BLaER1 treated with 17β-estradiol and CSF1 and Interleukin-3, amounts not matched to agents 10 nM and 100 nM (cell line): ENCODE results near the gene ZNF566.
A peak's percentile ranks its signal among the peaks of the same experiment; 100 is the strongest.

Experiments used
- H3K27ac ChIP-seq, 11 experiments: shearing (Covaris generic); formaldehyde crosslinking; 2 replicates each; pipeline ENCODE4 v1.8.1; 2022
- H3K27me3 ChIP-seq, 11 experiments: shearing (Covaris generic); formaldehyde crosslinking; 2 replicates each; pipeline ENCODE4 v1.8.1; 2022
- H3K36me3 ChIP-seq, 11 experiments: shearing (Covaris generic); formaldehyde crosslinking; 2 replicates each; pipeline ENCODE4 v1.8.1; 2022
- H3K4me1 ChIP-seq, 10 experiments: shearing (Covaris generic); formaldehyde crosslinking; 2 replicates each; pipeline ENCODE4 v1.8.1; 2022
- H3K4me2 ChIP-seq, 11 experiments: shearing (Covaris generic); formaldehyde crosslinking; 2 replicates each; pipeline ENCODE4 v1.8.1; 2022
- H3K4me3 ChIP-seq, 10 experiments: shearing (Covaris generic); formaldehyde crosslinking; 2 replicates each; pipeline ENCODE4 v1.8.1; 2022
- H3K9ac ChIP-seq, 11 experiments: shearing (Covaris generic); formaldehyde crosslinking; 2 replicates each; pipeline ENCODE4 v1.8.1; 2022
- H3K9me3 ChIP-seq, 11 experiments: shearing (Covaris generic); formaldehyde crosslinking; replicated peaks in 1 of 11; 2 replicates each; pipeline ENCODE4 v1.8.1; 2022
- H4K20me1 ChIP-seq, 11 experiments: shearing (Covaris generic); formaldehyde crosslinking; 2 replicates each; pipeline ENCODE4 v1.8.1; 2022
- Cebpa-rat ChIP-seq, 11 experiments: shearing (Covaris generic); IDR thresholded peaks; 2 replicates each; pipeline ENCODE4 v1.8.1; 2022

The ZNF566 gene

DNA sequence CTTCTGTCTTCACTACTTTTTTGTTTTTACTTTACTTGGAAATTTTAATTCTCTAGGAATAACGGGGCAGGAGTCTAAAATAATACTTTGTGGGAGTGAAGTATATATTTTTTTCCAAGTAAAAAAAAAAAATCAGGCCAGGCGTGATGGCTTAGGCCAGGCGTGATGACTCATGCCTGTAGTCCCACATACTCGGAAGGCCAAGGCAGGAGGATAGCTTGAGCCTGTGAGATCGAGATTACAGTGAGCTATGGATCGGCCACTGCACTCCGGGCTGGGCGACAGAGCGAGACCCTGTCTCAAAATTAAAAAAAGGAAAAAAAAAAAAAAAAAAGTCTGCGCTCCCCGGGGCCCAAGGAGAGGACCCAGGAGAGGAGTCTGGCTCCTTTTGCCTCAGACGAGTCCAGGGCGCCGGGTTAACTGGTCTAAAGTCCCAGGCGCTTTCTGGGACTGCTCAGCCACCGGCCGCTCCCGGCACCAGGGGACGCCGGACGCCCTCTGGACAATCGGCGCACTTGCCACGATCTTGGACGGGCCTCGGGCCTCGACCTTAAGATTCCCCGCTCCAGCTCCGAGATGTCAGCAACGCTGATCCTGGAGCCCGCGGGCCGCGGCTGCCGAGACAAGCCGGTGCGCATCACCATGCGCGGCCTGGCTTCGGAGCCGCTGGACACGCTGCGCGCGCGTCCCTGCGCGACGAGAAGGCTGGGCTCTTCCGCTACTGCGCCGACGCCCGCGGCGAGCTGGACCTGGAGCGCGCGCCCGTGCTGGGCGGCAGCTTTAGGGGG, 68.2 kb downstream of the ZNF566 start:
- 0 out of 20 replicates have a peak overlapping the region, but pooled peaks of 1 of the 10 experiments have one; percentile 7 for H3K4me3 ChIP-seq
- peaks cover 3 to 14% (median 8%) of the 10 kb centered on the region in 11 experiments; a peak in 17 of 22 replicates for H3K36me3 ChIP-seq
- no peak overlapping the region for H3K27ac ChIP-seq
- no peak overlapping the region for H3K4me2 ChIP-seq
- peaks cover 0 to 12% (median 0%) of the 10 kb centered on the region in 11 experiments; a peak in 2 of 22 replicates for H4K20me1 ChIP-seq
- H3K9me3 ChIP-seq = peaks cover 50 to 67% (median 59%) of the 10 kb centered on the region in 11 experiments
- H3K4me1 ChIP-seq = peaks cover 12 to 21% (median 18%) of the 10 kb centered on the region in 10 experiments; a peak in 19 of 20 replicates
- peaks cover 0 to 8% (median 0%) of the 10 kb centered on the region in 11 experiments; a peak in 4 of 22 replicates for H3K27me3 ChIP-seq
- no peak overlapping the region for H3K9ac ChIP-seq
- TF ChIP-seq Cebpa-rat (IDR thresholded peaks at IDR 0.05) = no peak

GRCh38 chr19:36418287-36419001, 70.9 kb downstream of the ZNF566 start, which contains the start of gene ZFP82:
ZFP82 (minus strand) TSS chr19:36418644; CDS start chr19:36409789, 8,855 bp downstream.
- Histone ChIP-seq H3K9ac (peak within 1 kb of the TSS; percentile 83 to 96 (median 92)), H3K27ac (peak within 1 kb of the TSS; percentile 87 to 95 (median 92)), H3K27me3 (peaks cover 0 to 8% (median 0%) of the 10 kb centered on the region in 11 experiments; a peak in 4 of 22 replicates), H3K36me3 (peaks cover 29 to 41% (median 35%) of the 10 kb centered on the region in 11 experiments; a peak in 21 of 22 replicates), H4K20me1 (peaks cover 0 to 12% (median 0%) of the 10 kb centered on the region in 11 experiments; a peak in 2 of 22 replicates), H3K4me1 (peaks cover 12 to 21% (median 18%) of the 10 kb centered on the region in 10 experiments; a peak in 19 of 20 replicates), H3K4me2 (peak within 1 kb of the TSS; percentile 85 to 98 (median 95)), H3K9me3 (peaks cover 54 to 69% (median 62%) of the 10 kb centered on the region in 11 experiments), H3K4me3 (peak within 1 kb of the TSS; percentile 61 to 88 (median 82))
- TF ChIP-seq Cebpa-rat (IDR thresholded peaks at IDR 0.05) = no peak

DNA sequence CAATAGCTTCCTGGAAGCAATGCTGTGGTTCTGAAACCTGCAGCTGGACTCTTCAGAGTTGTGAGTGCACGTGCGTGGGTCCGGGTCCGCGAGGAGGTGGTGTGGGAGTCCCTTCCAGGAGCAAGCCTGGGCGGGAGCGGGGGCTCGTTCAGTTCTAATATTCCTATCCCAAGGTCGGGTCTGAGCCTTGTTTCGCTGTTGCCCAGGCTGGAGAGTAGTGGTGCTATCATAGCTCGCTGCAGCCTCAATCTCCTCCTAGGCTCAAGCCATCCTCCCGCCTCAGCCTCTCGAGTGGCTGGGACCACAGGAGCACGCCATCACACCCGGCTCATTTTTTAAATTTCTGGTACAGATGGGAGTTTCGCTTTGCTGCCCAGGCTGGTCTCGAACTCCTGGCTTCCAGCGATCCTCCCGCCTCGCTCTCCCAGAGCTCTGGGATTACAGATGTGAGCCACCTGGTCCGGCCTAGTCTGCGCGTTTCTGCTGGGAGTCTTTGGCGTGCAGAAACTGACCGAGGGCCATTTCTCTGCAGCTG, 71.5 kb downstream of the ZNF566 start:
- peaks cover 0 to 8% (median 0%) of the 10 kb centered on the region in 11 experiments; a peak in 4 of 22 replicates for H3K27me3 ChIP-seq

GRCh38 chr19:36409841-36410240, 79.5 kb downstream of the ZNF566 start:
- H3K4me3 ChIP-seq = peak overlapping the region in 1 of 10 experiments; percentile 13; a peak in 1 of 20 replicates
- peaks cover 97 to 100% (median 100%) of the 10 kb centered on the region in 11 experiments for H3K36me3 ChIP-seq
- no peak overlapping the region; a peak in 1 of 22 replicates for H3K27ac ChIP-seq
- no peak overlapping the region for H3K9ac ChIP-seq
- H3K9me3 ChIP-seq = peaks cover 82 to 98% (median 85%) of the 10 kb centered on the region in 11 experiments
- peaks cover 0 to 17% (median 0%) of the 10 kb centered on the region in 11 experiments; a peak in 2 of 22 replicates for H4K20me1 ChIP-seq
- TF ChIP-seq Cebpa-rat (IDR thresholded peaks at IDR 0.05) = no peak
- H3K4me1 ChIP-seq = no peaks in the 10 kb centered on the region
- no peak overlapping the region for H3K4me2 ChIP-seq
- H3K27me3 ChIP-seq = no peaks in the 10 kb centered on the region

More for the DNA sequence above, 71.5 kb downstream of the ZNF566 start:
- TF ChIP-seq Cebpa-rat (IDR thresholded peaks at IDR 0.05) = no peak
- Histone ChIP-seq H3K9me3 (peaks cover 58 to 69% (median 62%) of the 10 kb centered on the region in 11 experiments), H3K4me2 (peak overlapping the region; percentile 85 to 98 (median 95)), H3K27ac (peak overlapping the region; percentile 87 to 95 (median 92)), H4K20me1 (peaks cover 0 to 12% (median 0%) of the 10 kb centered on the region in 11 experiments; a peak in 2 of 22 replicates), H3K4me1 (peaks cover 12 to 21% (median 18%) of the 10 kb centered on the region in 10 experiments; a peak in 19 of 20 replicates), H3K4me3 (peak overlapping the region; percentile 61 to 88 (median 82)), H3K36me3 (peaks cover 35 to 47% (median 41%) of the 10 kb centered on the region in 11 experiments), H3K9ac (peak overlapping the region; percentile 83 to 96 (median 92))

DNA sequence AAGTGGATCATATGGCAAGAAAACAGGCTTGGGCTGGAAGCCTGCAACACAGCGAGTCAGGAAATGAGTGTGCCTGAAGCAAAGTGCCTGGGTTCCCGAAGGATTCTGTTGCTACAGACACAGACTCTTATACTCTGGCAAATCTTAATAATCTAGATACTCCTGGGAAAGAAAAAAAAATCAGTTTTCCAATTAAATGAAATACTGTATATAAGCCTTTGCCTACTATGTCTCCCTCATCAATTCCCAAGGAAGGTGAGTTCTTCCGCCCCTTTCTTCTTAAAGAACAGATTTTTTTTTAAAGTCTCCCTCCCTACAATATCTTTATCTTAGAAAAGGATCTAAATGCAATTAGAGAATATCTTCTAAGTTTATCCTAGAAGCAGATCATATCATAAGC, 81.3 kb downstream of the ZNF566 start:
- Histone ChIP-seq H4K20me1 (peaks cover 0 to 17% (median 0%) of the 10 kb centered on the region in 11 experiments; a peak in 2 of 22 replicates), H3K4me3 (no peak overlapping the region), H3K36me3 (peaks cover 94 to 100% (median 99%) of the 10 kb centered on the region in 11 experiments), H3K9ac (no peak overlapping the region), H3K4me1 (no peaks in the 10 kb centered on the region), H3K9me3 (peaks cover 80 to 92% (median 82%) of the 10 kb centered on the region in 11 experiments), H3K27ac (no peak overlapping the region), H3K27me3 (no peaks in the 10 kb centered on the region), H3K4me2 (no peak overlapping the region)
- no peak for TF ChIP-seq Cebpa-rat (IDR thresholded peaks at IDR 0.05)

DNA sequence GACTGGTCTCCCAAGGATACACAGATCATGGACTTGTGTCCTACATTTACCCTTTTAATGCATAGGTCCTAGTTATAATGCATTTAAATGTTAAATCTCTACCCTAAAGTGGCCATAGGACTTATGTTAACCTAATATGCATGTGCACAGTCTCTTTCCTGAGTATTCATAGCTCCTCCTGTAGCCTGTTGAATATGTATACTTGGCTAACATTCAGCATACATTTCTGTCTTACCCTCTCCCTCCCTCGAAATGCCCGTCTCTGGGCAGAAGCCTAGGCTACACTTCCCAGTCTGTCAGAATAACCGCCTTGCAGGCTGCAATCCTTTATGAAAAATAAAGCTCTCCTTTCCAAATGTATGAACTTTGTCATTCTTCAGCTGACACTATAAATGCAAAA, 84.9 kb downstream of the ZNF566 start:
- Histone ChIP-seq H3K36me3 (peaks cover 83 to 91% (median 88%) of the 10 kb centered on the region in 11 experiments), H4K20me1 (peaks cover 0 to 3% (median 0%) of the 10 kb centered on the region in 11 experiments; a peak in 2 of 22 replicates), H3K27me3 (no peaks in the 10 kb centered on the region), H3K4me3 (no peak overlapping the region), H3K9ac (no peak overlapping the region), H3K4me2 (no peak overlapping the region), H3K9me3 (peaks cover 68 to 81% (median 70%) of the 10 kb centered on the region in 11 experiments), H3K27ac (no peak overlapping the region), H3K4me1 (peaks cover 20 to 26% (median 24%) of the 10 kb centered on the region in 10 experiments)
- no peak for TF ChIP-seq Cebpa-rat (IDR thresholded peaks at IDR 0.05)

DNA sequence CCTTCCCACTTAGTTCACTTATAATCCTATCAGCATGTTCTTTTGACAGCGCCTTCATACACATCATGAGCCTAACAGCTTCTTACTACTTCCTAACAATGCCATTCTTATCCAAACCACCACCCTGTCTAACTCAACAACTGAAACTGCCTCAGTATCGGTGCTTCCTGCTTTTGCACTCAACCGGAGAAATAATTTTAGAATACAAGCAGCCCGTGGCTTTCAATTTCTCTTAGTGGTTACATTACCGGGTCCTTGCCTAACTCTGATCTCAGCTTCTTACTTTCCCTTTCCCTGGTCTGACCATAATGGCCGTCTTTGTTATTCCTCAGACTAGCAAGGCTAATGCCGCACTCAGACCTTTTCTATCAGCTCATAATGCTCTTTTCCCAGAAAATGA, 87.9 kb downstream of the ZNF566 start:
- Histone ChIP-seq H3K9ac (peak overlapping the region; percentile 40 to 69 (median 64); a peak in 21 of 22 replicates), H3K9me3 (peaks cover 71 to 86% (median 75%) of the 10 kb centered on the region in 11 experiments), H3K4me3 (peak overlapping the region in 9 of 10 experiments; percentile 15 to 51 (median 40); a peak in 13 of 20 replicates), H3K36me3 (peaks cover 84 to 91% (median 88%) of the 10 kb centered on the region in 11 experiments), H3K4me2 (peak overlapping the region; percentile 66 to 90 (median 73)), H4K20me1 (no peaks in the 10 kb centered on the region), H3K27me3 (peaks cover 0 to 4% (median 0%) of the 10 kb centered on the region in 11 experiments; a peak in 1 of 22 replicates), H3K4me1 (peaks cover 20 to 32% (median 25%) of the 10 kb centered on the region in 10 experiments), H3K27ac (peak overlapping the region; percentile 35 to 84 (median 75); a peak in 20 of 22 replicates)
- peak in 8 of 11 experiments; percentile 20 to 84 (median 62); a peak in 9 of 22 replicates for TF ChIP-seq Cebpa-rat (IDR thresholded peaks at IDR 0.05)

DNA sequence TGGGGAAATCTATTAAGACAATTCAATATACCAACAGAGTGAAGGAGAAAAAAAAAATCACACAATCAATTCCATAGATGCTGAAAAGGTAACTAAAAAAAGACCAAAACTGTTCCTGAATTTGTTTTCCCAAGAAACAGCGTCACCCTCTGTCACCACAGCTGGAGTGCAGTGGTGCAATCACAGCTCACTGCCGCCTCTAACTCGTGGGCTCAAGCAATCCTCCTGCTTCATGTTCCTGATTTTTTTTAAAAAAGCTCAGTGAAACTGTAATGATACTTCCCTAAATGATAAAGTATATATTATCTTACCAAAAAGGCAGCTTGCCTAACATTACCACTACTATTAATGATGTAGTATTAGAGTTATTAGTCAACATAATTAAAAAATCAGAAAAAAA, 90.8 kb downstream of the ZNF566 start:
- Histone ChIP-seq H3K36me3 (peaks cover 85 to 91% (median 88%) of the 10 kb centered on the region in 11 experiments), H3K4me3 (peak overlapping the region in 8 of 10 experiments; percentile 15 to 43 (median 35); a peak in 8 of 20 replicates), H3K4me2 (peak overlapping the region in 4 of 11 experiments; percentile 18 to 46 (median 24); a peak in 5 of 22 replicates), H4K20me1 (no peaks in the 10 kb centered on the region), H3K27me3 (peaks cover 0 to 4% (median 0%) of the 10 kb centered on the region in 11 experiments; a peak in 1 of 22 replicates), H3K9ac (no peak overlapping the region), H3K27ac (peak overlapping the region in 1 of 11 experiments; percentile 27; a peak in 1 of 22 replicates), H3K9me3 (peaks cover 75 to 93% (median 87%) of the 10 kb centered on the region in 11 experiments), H3K4me1 (peaks cover 20 to 32% (median 25%) of the 10 kb centered on the region in 10 experiments)
- TF ChIP-seq Cebpa-rat (IDR thresholded peaks at IDR 0.05) = 0 out of 22 replicates have a peak, but pooled peaks of 1 of the 11 experiments have one; percentile 15
